Activated T-cell treated with anti-CD3 and anti-CD28 coated beads, Interleukin-2, amount 50 U/mL, for 72 hours (primary cell): ENCODE results near the gene TEX19. TPM values are rescaled to one million over a fixed set of nuclear protein-coding genes. Genes with fewer than 3 reads are reported as not detected.

ENCODE experiments used
- ATAC-seq, 2 donors: fragments of 150-1000 bp; cut with Tn5 transposase; replicated peaks in 1 of 2; 2 replicates each; pipeline ENCODE4 v1.10.0; 2021; ENCODE audit warnings: moderate library complexity in 2 of 2, mild to moderate bottlenecking in 1 of 2
- DNase-seq, 2 donors: peaks; one replicate each; pipeline ENCODE4 v3.0.0; 2021 to 2022; ENCODE audit warnings: mixed read lengths in 1 of 2
- H3K27ac Mint-ChIP-seq: one replicate; pipeline ENCODE4 v1.8.0; 2022; ENCODE audit warnings: mild to moderate bottlenecking, moderate library complexity, mixed read lengths
- H3K27me3 Mint-ChIP-seq: one replicate; pipeline ENCODE4 v1.8.0; 2022; ENCODE audit warnings: low read depth, mixed read lengths
- H3K36me3 Mint-ChIP-seq, 2 donors: one replicate each; pipeline ENCODE4 v1.8.0; 2022; ENCODE audit warnings: mixed read lengths in 2 of 2, mild to moderate bottlenecking in 1 of 2; ENCODE audit not compliant: insufficient read depth in 2 of 2
- H3K4me1 Mint-ChIP-seq: one replicate; pipeline ENCODE4 v1.8.0; 2022; ENCODE audit warnings: low read depth, mixed read lengths
- H3K4me3 Mint-ChIP-seq, 2 donors: one replicate each; pipeline ENCODE4 v1.8.0; 2022; ENCODE audit warnings: mild to moderate bottlenecking in 2 of 2, mixed read lengths in 2 of 2, moderate library complexity in 2 of 2
- H3K9me3 Mint-ChIP-seq, 2 donors: one replicate each; pipeline ENCODE4 v1.8.0; 2022; ENCODE audit warnings: mixed read lengths in 2 of 2
- total RNA-seq, 2 donors: library from RNA; stranded (reverse); gene quantifications; one replicate each; pipeline ENCODE4 v1.2.3, GENCODE V29; 2022

The TEX19 gene, protein sequence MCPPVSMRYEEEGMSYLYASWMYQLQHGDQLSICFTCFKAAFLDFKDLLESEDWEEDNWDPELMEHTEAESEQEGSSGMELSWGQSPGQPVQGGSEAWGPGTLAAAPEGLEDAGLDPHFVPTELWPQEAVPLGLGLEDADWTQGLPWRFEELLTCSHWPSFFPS
- total RNA-seq: under 1 TPM in 1 of 2 donors, not detected in 1; 0.17 TPM

DNA sequence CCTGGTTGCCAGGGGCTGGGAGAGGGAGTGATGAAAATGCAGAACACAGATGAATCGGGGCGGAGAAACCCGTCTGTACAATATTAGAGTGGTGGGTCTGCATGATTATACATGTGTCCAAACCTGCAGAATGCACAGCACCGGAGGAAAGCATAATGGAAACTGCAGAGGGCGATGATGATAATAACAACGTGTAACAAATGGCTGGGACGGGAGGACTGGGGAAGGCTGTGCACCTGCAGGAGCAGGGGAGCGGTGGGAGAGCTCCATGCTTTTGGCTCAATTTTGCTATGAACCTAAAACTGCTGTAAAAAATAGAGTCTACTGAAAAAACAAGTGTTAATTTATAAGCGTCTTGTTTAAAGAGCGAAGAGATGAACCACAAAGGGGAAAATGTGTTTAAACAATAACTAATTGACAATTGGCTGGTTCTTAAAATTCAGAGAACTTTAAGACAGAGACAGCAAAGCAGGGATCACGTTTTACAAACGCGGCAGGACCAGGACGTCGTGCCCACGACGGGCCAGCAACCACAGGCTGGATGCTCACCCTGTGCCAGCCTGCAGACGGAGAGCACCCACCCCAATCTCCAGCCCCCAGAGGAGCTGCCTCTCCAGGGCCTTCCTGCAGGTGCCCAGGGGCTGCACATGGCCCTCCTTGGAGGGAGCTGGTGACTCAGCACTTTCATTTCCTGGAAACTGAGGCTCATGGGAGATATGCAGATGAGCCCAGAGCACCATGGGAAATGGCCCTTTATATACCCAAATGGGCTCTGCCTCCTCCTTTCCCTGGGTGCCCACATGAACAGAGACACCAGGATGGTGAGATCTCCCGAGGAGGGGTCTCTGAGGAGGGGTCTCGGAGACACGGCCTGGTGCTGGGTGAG, at the start of gene TEX19:
TEX19 (plus strand) TSS at position 783 of the 886 bp plus-strand sequence. CDS start 2,904 bp downstream, outside the sequence.
- ATAC-seq (peak in 1 of 2 donors; percentile 11), DNase-seq (no peak)
- H3K27ac Mint-ChIP-seq: peak within 1 kb of the TSS; percentile 61
- H3K36me3 Mint-ChIP-seq: no peaks in the 10 kb centered on the region
- H3K4me3 Mint-ChIP-seq: no peak within 1 kb of the TSS
- H3K27me3 Mint-ChIP-seq: peaks cover 11% of the 10 kb centered on the region
- peaks cover 8% of the 10 kb centered on the region for H3K4me1 Mint-ChIP-seq
- H3K9me3 Mint-ChIP-seq: no peaks in the 10 kb centered on the region

DNA sequence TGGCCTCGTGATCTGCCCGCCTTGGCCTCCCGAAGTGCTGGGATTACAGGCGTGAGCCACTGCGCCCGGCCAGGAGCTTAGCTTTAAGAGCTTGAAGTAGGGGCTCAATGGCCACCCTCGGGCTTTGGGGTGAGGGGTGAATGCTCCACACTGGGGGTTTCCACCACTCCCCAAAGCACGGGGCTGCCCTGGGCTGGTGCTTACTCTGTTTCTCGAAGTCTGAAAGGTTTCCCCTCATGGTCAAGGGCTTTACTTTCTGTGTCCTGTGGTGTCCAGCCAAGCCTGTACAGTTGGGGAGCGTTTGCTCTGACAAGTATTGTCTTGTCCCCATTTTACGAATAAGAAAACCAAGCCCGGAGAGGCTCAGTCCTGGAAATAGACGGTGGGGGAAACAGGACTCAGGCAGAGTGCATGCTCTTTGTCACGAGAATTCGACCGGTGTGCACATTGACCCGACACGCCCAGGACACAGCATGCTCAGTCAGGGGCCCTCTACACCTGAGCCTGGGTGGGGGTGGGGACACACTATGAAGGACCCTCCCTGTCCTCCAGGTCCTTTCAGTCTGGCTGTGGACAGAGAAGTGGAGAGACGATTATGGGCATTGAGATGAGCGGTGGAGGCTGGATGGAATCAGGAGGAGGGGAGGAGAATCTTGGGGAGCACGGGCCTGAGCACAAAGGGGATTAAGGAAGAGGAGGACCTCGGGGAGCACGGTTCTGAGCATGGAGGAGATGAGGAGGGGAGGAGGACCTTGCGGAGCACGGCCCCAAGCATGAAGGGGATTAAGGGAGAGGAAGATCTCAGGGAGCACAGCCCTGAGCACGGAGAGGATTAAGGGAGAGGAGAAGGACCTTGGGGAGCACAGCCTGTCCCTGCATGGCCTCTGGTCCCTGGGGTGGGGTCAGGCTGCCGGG, 49.1 kb upstream of the TEX19 start:
- Mint-ChIP-seq H3K9me3 (peaks cover 4 to 6% of the 10 kb centered on the region in 2 donors), H3K36me3 (peaks cover 15 to 19% of the 10 kb centered on the region in 2 donors), H3K4me3 (no peak overlapping the region), H3K4me1 (peaks cover 49% of the 10 kb centered on the region), H3K27me3 (no peaks in the 10 kb centered on the region), H3K27ac (peak overlapping the region; percentile 21)
- no peak for ATAC-seq
- no peak for DNase-seq

DNA sequence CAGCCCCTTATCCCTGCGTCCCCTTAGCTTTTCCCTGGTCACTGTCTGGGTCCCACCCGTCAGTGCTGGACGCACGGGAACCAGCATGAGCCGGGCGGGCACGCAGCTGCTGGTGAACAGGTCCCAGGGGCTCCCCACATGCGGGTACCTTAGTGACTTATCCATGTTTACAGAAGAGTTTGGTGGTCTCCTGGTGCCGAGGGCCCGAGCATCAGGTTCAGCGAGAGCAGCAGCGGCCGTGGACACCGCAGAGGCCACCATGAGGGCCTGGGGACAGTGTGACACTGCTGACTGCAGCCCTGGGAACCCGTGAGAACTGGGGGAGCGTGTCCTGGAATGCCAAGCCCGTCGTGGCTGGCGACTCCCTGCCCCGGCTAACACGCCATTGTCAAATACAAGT, 48.2 kb upstream of the TEX19 start:
- Mint-ChIP-seq H3K36me3 (peaks cover 17 to 25% of the 10 kb centered on the region in 2 donors), H3K27ac (no peak overlapping the region), H3K9me3 (peaks cover 4 to 6% of the 10 kb centered on the region in 2 donors), H3K4me3 (no peak overlapping the region), H3K27me3 (no peaks in the 10 kb centered on the region), H3K4me1 (peaks cover 39% of the 10 kb centered on the region)
- DNase-seq (no peak), ATAC-seq (no peak)

DNA sequence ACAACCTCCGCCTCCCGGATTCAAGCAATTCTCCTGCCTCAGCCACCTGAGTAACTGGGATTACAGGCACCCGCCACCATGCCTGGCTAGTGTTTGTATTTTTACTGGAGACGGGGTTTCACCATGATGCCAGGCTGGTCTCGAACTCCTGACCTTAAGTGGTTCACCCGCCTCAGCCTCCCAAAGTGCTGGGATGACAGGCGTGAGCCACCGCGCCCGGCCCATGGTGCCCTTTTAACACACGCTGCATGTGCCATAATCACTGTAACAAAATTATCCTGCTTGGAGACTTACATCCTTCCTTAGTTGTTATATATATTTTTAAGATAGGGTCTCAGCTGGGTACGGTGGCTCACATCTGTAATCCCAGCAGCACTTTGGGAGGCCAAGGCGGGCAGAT, 47.1 kb upstream of the TEX19 start:
- peaks cover 20 to 31% of the 10 kb centered on the region in 2 donors for H3K36me3 Mint-ChIP-seq
- H3K27ac Mint-ChIP-seq: no peak overlapping the region
- no peak overlapping the region for H3K4me3 Mint-ChIP-seq
- DNase-seq (no peak), ATAC-seq (no peak)
- H3K4me1 Mint-ChIP-seq: peaks cover 28% of the 10 kb centered on the region
- no peaks in the 10 kb centered on the region for H3K27me3 Mint-ChIP-seq
- H3K9me3 Mint-ChIP-seq: peaks cover under 1 to 3% of the 10 kb centered on the region in 2 donors

DNA sequence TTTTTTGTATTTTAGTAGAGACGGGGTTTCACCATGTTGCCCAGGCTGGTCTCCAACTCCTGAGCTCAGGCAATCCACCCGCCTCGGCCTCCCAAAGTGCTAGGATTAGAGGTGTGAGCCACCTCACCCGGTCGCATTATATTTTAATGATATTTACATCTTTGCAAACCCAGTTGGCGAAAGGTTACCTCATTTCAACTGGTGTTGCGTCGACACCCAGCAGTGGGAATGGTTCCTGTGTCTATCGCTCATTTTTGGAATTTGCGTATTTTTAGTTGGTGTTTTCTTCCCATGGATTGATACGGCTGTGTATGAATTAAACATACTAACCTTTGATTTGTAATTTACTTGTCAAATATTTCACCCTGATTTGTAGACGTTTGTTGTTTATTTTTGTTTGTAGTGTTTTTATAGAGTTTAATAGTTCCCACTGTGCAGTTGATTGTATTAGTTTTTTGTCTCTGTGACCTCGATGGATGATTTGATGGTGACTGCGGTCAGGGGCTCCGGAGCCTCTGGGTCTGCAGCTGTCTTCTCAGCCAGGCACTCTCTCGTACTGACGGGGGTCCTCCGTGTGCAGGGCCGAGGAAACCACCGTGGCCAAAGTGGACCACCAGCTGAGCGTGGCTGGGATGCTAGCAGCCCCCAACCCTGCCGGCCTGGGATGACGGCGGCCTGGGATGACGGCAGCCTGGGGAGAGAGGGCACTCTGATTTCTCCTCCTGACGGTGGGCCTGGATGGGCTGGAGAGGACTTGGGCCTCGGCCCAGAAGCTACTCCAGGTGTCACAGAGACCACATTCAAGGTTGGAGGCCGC, 45.6 kb upstream of the TEX19 start:
- DNase-seq: no peak
- Mint-ChIP-seq H3K36me3 (peaks cover 15 to 30% of the 10 kb centered on the region in 2 donors), H3K27me3 (no peaks in the 10 kb centered on the region), H3K9me3 (no peaks in the 10 kb centered on the region), H3K27ac (peak overlapping the region; percentile 85), H3K4me1 (peaks cover 19% of the 10 kb centered on the region), H3K4me3 (no peak overlapping the region)
- ATAC-seq: no peak

DNA sequence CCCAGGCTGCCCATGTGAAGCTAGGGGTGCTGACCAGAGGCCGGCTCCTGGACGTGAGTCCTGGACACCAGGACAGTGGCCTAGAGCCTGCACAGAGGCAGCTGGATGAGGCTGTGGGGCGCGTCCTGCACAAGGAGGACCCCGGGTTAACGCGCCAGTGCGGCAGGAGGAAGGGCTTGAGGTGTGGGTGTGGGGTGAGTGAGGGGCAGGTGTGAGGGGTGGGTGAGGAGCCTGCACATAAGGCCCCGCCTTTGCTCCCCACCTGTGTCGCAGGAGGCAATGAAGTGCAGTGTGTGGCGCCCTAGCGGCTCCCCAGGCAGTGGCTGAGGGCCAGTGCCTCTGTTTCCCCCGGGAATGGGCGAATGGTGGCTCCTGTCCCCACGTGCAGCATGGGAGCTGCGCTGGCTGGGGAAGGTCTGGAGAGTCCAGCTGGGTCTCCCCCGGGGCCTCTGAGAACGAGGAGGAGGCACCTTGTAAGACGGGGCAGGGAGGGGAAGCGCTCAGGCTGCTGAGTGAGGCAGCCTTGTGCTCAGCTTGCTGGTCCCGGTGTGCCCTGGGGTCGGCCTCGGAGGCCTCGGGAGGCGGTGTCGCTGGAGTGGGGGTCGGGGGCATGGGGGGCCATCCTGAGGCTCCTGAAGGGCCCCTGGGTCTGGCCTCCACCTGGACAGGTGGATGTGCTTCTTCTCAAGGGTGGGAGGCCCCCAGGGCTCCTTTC, 44.9 kb upstream of the TEX19 start:
- H3K4me1 Mint-ChIP-seq: peaks cover 19% of the 10 kb centered on the region
- no peak for DNase-seq
- no peaks in the 10 kb centered on the region for H3K9me3 Mint-ChIP-seq
- H3K27me3 Mint-ChIP-seq: no peaks in the 10 kb centered on the region
- H3K36me3 Mint-ChIP-seq: peaks cover 10 to 30% of the 10 kb centered on the region in 2 donors
- H3K27ac Mint-ChIP-seq: peak overlapping the region; percentile 57
- no peak for ATAC-seq
- no peak overlapping the region for H3K4me3 Mint-ChIP-seq

DNA sequence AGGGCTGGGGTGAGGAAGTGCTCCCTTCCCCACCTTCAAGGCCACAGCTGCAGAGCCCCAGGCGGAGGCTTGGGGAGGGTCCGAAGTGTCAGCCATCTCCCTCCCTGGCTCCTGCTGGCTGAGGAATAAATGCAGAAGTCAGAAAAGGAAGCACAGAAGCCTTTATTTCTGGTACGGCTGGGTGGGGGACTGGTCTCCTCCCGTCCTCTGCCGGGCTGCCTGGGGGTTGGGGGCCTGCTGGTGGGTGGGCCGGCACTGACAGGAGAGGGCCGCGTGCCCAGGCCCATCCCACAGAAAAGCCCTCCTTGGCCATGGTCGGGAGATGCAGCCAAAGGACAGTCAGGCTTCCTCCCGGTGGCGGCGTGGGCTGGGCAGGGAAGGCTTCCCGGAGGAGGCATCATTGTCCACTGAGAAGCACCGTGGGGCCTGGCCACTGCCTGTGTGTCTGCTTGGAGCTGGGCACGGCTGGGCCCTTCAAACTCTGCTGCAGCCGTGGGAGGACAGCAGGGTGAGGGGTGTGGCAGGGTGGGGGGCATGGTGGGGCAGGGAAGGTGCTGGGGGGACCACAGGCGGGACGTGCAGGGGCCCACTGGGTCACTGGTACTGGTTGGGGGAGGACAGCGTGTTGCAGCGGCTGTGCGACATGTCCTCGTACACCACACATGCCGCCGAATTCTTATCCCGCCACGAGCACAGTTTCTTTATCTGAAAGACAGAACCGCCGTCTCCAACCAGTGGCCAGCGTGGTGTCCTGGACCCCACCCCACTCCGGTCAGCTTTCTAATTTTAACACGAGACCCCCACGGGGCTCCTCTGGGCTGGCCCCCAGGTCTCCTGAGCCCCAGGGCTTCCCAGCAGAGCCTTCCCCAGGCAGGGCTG, 44.1 kb upstream of the TEX19 start:
- DNase-seq: no peak
- ATAC-seq: no peak
- Mint-ChIP-seq H3K36me3 (peaks cover 10 to 30% of the 10 kb centered on the region in 2 donors), H3K4me1 (peaks cover 18% of the 10 kb centered on the region), H3K27ac (peak overlapping the region; percentile 57), H3K27me3 (no peaks in the 10 kb centered on the region), H3K9me3 (no peaks in the 10 kb centered on the region), H3K4me3 (no peak overlapping the region)

DNA sequence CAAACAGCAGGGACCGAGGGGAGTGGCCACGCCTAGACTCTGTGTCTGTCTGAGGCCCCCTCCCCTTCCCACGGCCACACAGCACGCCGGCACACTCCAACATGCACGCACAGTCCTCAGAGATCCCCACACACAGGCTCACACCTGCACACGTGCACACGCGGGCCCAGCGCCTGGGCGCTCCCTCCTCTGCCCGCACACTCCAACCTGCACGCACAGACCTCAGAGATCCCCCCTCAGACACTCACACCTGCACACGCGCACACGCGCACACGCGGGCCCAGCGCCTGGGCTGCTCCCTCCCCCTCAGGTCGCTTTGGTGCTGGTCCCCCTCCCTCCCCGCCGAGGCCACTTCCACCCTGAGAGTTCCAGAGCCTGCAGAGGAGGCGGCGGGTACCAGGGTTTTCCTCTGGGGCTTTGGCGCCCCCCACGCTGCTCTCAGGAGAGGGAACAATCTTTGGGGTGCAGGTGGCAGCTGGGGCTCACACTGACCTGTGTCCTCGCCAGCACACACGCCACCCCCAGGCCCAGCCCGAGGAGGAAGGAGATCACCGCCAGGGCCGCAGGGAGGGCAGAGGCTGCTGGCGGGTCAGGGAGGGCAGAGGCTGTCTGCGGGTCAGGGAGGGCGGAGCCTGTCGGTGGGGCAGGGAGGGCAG, 43.2 kb upstream of the TEX19 start:
- peak; percentile 61 to 64 for DNase-seq
- Mint-ChIP-seq H3K27me3 (no peaks in the 10 kb centered on the region), H3K4me3 (no peak overlapping the region), H3K4me1 (peaks cover 13% of the 10 kb centered on the region), H3K27ac (peak overlapping the region; percentile 49), H3K36me3 (peaks cover 10 to 30% of the 10 kb centered on the region in 2 donors), H3K9me3 (no peaks in the 10 kb centered on the region)
- ATAC-seq: peak; percentile 47 to 51

DNA sequence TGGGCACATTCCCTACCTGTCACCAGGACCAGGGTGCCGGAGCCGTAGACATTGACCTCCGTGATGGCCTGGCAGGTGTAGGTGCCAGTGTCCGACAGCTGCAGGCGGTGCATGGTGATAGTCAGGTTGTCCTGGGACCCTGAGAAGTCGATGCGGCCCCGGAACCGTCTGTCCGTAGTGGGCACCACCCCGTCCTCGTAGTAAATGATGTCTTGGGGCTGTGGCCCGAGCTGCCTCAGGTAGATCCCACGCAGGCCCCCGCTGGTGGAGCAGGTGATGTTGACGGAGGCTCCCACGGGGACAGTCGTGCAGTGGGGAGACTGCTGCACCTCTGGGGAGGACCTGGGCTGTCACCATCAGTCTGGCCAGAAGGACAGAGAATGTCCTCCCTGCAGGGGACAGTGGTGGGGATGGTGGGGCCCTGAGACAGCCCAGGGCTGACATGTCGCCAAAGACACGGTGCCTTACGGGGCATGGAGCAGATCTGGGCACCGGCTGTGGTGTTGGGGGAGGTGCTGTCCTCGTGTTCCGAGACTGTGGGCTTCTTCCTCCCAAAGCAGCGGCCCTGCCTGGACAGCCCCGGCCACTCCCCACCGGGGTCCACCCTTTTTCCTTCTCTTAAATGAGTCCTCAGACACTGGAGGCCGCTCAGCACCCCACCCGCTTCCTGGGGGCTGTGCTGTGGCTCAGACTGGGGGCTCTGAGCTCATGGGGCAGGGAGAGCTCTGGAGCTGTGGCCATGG, 42.2 kb upstream of the TEX19 start:
- Mint-ChIP-seq H3K4me1 (peaks cover 13% of the 10 kb centered on the region), H3K27ac (peak overlapping the region; percentile 89), H3K4me3 (no peak overlapping the region), H3K27me3 (no peaks in the 10 kb centered on the region), H3K36me3 (peaks cover 13 to 34% of the 10 kb centered on the region in 2 donors), H3K9me3 (no peaks in the 10 kb centered on the region)
- DNase-seq (peak in 1 of 2 donors; percentile 44), ATAC-seq (peak; percentile 15 to 16)

DNA sequence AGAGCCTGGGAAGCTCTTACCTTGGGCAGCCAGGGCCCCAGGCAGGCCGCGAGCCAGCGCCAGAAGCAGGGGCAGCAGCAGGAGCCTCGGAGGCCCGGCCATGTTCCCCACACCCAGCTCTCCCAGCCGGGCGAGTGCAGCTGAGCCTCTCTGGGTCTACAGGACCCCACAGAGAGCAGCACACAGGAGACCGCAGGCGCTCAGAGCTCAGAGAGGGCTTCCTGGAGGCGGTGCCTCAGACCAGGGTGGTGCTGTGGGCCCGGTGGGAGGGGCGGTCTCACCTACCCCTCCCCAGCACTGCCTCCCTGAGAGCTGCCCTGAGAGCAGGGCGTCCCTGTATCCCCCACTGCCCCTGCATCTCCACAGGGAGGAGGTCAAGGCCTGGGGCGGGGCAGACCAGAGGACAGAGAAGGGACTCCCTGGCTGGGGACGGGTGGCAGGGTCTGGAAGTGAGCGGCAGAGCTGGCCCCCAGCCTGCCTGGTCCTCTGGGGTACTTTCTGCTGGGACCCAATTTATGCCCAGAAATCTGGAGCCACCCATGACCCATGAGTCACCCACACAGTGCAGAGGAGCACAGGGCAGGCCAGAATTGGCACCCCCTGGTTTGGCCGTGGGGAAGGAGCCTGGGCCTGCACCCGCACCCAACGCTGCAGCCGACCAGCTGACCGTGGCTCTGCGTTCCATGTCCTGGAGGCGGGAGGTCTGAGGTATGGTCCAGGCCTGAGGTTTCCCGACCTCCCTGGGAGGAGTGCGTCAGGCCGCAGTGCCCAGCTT, 41.5 kb upstream of the TEX19 start, which contains the start of gene CD7:
CD7 (minus strand) TSS at position 215 of the 775 bp plus-strand sequence; CDS start at position 102, 113 bp downstream.
- peak within 1 kb of the TSS; percentile 89 for H3K27ac Mint-ChIP-seq
- H3K4me1 Mint-ChIP-seq: peaks cover 13% of the 10 kb centered on the region

More for the DNA sequence above, 41.5 kb upstream of the TEX19 start, which contains the start of gene CD7:
- DNase-seq: peak; percentile 77 to 85
- Mint-ChIP-seq H3K36me3 (peaks cover 16 to 36% of the 10 kb centered on the region in 2 donors), H3K4me3 (no peak within 1 kb of the TSS), H3K9me3 (no peaks in the 10 kb centered on the region), H3K27me3 (no peaks in the 10 kb centered on the region)
- peak; percentile 83 for ATAC-seq
